Measurements from ENCODE around the gene PTMS.

PTMS gene

DNA sequence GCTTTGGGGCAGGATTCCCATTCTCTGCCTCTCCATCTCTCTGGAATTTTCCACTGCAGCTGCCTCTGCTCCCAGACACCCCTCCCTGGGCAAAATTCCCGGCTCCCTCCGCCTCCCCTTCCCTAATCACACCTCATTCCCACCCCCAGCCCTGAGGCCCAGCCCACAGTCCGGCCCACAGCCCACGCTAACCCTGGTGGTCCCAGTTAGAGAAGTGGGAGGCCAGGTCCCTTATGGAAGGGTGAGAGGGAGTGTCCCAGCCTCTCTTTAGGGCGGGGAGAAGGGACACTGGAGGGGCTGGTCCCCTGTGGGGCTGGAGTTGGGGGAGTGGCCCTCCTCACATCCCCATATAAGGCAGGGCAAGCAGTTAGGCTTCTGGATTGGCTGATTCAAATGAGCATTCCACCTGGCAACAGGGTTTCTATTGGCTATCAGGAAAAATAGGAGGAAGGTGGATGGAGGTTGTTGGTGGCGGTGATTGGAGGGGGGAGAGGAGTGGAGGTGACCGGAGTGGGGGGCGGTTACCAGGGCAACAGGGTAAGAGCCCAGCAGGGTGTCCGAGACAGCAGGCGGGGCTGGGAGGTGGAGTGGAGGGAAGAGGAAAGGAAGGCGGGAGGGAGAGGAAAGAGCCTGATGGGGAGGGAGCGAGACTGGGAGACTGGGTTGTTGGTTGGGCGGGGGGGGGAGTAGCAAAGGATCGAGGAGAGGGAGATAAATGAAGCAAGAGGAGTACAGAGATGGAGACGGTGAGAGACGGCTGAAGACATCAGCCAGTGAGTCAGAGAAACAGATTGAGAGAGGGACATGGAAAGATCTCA is 1.9 kb upstream of the PTMS start:
- peaks cover 30% of the 10 kb centered on the region for H3K36me3 Mint-ChIP-seq
- DNase-seq (ENCODE audit: low spot score in 2 of 2) (peak in 1 of 2 donors; percentile 85), ATAC-seq (peak; percentile 89)
- H3K4me3 Mint-ChIP-seq = peak overlapping the region; percentile 88
- peaks cover 42% of the 10 kb centered on the region for H3K4me1 Mint-ChIP-seq
- H3K27ac Mint-ChIP-seq = peak overlapping the region; percentile 74
- no peaks in the 10 kb centered on the region for H3K9me3 Mint-ChIP-seq

DNA sequence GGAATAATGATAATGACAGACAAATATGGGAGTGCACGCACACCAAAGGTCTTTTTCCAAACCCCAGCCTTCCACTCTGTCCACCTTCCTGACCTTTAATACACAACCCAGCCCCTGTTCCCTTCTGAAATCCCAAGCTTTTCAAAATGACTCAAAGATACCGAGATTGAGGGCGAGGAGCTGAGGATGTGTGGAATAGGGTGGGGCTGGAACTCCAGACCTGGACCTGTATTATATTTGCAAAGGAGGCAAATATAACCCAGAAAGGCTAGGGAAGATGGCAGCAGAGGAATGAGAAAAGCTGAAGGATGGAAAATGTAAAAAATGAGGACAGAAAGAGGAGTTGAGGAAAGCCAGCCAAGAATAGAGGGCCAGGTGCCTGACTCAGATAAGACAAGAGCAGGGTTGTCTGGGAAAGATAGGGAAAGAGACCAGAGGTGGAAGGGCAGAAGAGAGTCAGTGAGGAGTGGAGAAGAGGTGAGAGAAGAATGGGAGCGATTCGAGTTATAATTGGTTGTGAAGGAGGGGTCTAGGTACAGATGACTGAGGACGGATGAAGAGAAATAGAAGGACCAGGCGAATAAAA is 1.0 kb upstream of the PTMS start:
- DNase-seq (ENCODE audit: low spot score in 2 of 2) = no peak
- ATAC-seq = no peak
- H3K9me3 Mint-ChIP-seq = no peaks in the 10 kb centered on the region
- peak overlapping the region; percentile 20 for H3K27ac Mint-ChIP-seq
- H3K4me3 Mint-ChIP-seq = peak overlapping the region; percentile 88
- peaks cover 39% of the 10 kb centered on the region for H3K36me3 Mint-ChIP-seq
- H3K4me1 Mint-ChIP-seq = peaks cover 51% of the 10 kb centered on the region

DNA sequence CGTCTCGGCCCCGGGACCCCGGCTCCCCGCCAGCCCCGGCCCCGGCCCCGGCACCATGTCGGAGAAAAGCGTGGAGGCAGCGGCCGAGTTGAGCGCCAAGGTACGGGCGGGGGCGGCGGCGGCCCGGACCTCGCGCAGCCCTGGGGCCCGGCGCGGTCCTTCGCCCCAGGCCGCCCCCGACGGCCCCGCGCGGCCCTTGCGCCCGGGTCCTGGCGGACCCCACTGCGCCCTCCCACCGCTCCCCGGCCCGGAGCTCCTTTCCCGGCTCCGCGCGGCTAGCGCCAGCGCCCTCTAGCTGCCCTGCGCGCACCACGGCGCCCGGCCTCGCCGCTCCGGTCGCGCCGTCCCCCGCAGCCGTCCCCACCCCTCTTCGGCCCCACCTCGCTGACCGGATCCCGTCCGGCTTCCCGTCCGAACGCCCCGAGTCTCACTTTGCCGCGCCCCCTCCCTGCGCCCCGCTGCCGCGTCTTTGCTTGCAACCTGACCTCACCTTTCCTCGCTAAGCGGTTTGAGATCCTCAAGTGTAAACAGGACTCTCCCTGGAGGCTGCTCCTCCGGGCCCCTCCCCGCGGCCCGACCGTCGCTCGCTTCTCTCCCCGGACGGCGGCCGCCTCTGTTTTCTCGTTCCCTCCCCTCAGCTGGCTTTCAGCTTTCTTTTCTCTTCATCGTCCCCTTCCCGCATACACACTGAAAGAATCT is 637 bp downstream of the PTMS start:
- peak; percentile 50 to 81 for DNase-seq (ENCODE audit: low spot score in 2 of 2)
- peak overlapping the region; percentile 88 for H3K4me3 Mint-ChIP-seq
- peaks cover 55% of the 10 kb centered on the region for H3K36me3 Mint-ChIP-seq
- H3K27ac Mint-ChIP-seq = peak overlapping the region; percentile 93
- peak; percentile 71 for ATAC-seq
- H3K9me3 Mint-ChIP-seq = no peaks in the 10 kb centered on the region
- peaks cover 67% of the 10 kb centered on the region for H3K4me1 Mint-ChIP-seq

DNA sequence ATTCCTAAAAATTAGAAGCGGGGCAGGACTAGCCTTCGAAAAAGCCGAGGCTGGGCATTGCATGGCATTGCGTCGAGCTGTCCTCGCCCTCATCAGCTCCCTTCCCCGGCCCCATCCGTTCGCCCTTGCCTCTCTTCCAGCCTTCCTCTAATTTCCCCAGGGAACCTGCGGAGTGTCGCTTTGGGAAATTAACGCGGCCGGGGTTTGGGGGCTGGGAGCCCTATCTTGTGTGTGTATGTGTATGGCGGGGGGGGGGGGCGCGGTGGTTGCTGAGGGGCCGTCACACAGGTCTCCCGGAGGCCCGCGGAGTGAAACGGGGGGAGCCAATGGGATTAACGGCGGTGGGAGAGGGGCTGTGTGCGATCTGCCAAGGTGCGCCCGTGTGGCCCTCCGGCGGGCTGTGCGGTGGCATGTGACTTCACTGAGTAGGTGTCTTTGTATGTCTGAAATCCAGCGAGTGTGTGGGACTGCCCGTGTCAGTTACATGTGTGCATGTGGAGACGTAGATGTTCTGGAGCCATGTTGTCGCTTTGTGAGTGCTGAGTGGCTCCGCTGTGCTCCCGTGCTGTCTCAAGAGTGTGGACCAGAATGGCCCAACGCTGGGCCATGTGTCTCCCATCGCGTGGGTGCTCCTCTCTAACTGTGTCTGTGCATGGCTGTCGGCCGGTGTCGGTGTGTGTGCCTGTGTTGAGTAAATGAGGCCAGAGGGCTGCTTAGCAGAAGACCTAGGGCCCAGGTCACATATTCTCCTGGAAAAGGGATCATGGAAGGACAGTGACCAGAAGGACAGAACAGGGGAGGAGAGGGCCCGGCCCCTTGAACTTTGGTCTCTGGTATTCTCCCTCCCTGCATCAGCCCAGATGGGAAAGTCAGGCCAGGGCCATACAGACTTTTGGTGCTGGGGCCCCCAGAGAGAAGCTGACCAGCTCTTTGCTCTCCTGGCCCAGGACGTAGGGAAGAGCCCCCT is 1.5 kb downstream of the PTMS start:
- H3K9me3 Mint-ChIP-seq = no peaks in the 10 kb centered on the region
- peak overlapping the region; percentile 93 for H3K27ac Mint-ChIP-seq
- H3K36me3 Mint-ChIP-seq = peaks cover 64% of the 10 kb centered on the region
- no peak for DNase-seq (ENCODE audit: low spot score in 2 of 2)
- peaks cover 72% of the 10 kb centered on the region for H3K4me1 Mint-ChIP-seq
- peak overlapping the region; percentile 88 for H3K4me3 Mint-ChIP-seq
- ATAC-seq = no peak

DNA sequence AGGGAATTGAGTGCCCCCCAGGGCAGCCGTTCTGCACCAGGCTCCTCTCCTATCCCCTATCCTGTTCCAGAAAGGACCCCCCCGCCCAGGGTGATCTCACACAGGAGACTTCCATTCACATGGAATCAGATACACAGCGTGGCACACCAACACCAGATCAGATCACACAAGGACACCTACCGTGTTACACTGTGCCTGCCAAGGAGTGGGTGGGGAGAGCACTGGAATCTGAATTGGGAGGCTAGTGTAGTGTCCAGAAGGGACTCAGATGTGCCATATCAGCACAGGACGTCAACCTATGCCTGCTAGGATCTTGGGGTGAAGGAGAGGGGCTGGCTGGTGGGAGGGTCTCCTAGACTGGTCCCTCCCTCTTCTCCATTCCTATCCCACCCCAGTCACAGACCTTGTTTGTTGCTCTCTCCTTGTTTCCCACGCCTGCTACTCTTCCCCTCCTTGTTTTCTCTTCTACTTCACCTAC is 2.3 kb downstream of the PTMS start:
- peaks cover 72% of the 10 kb centered on the region for H3K4me1 Mint-ChIP-seq
- H3K9me3 Mint-ChIP-seq = no peaks in the 10 kb centered on the region
- no peak for ATAC-seq
- H3K36me3 Mint-ChIP-seq = peaks cover 72% of the 10 kb centered on the region
- DNase-seq (ENCODE audit: low spot score in 2 of 2) = no peak
- H3K4me3 Mint-ChIP-seq = peak overlapping the region; percentile 88
- peak overlapping the region; percentile 94 for H3K27ac Mint-ChIP-seq

DNA sequence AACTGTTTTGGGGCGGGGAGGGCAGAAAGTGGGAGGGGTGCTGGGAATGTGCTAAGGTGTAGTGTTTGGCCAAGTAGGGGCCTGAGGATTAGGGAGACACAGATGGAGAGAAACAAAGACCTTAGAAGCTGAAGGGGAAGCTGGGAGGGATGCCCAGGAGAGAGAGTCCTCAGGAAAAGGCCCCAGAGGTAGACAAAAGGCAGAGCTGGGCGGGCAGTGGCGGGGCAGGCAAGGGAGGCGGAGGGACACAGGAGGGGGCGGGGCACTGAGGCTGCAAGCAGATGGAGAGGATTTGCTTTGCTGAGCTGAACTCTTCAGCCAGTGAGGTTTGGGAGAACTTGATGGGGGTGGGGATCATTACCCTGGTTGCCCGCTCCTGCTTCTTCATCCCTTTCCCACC is 2.8 kb downstream of the PTMS start:
- peak overlapping the region; percentile 94 for H3K27ac Mint-ChIP-seq
- peaks cover 71% of the 10 kb centered on the region for H3K4me1 Mint-ChIP-seq
- DNase-seq (ENCODE audit: low spot score in 2 of 2) (no peak), ATAC-seq (no peak)
- peaks cover 76% of the 10 kb centered on the region for H3K36me3 Mint-ChIP-seq
- no peaks in the 10 kb centered on the region for H3K9me3 Mint-ChIP-seq
- H3K4me3 Mint-ChIP-seq = peak overlapping the region; percentile 88

DNA sequence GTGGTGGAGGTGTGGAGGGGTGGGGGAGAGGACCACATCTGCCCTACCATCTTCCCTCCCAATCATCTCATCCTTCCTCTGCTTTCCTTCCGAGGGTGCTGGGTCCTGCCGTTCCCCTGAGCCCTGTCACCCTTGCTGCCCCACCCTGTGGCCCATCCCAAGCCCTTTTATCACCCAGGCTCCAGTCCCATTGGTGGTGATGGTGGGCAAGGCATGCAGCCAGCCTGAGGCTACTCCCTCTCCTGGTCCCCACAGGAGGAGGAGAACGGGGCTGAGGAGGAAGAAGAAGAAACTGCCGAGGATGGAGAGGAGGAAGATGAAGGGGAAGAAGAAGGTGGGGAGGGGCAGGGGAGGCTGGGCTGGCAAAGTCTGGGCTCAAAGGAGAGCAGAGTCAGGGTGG is 3.5 kb downstream of the PTMS start:
- Mint-ChIP-seq H3K4me3 (peak overlapping the region; percentile 88), H3K36me3 (peaks cover 82% of the 10 kb centered on the region), H3K9me3 (no peaks in the 10 kb centered on the region), H3K27ac (peak overlapping the region; percentile 94), H3K4me1 (peaks cover 71% of the 10 kb centered on the region)
- no peak for ATAC-seq
- no peak for DNase-seq (ENCODE audit: low spot score in 2 of 2)

DNA sequence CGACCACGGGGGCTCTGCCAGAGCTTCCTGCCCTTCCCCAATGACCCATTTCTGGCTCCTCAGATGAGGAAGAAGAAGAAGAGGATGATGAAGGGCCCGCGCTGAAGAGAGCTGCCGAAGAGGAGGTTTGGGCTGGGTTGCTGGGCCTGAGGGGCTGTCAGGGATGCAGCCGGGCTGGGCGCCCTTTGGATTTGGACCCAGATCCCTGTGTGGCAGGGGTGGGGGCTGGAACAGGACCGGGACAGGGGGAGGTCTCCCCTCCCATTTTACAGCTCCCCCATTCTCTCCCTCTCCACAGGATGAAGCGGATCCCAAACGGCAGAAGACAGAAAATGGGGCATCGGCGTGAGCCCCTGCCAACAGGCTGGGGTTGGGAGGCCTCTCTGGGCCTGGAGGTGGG is 3.9 kb downstream of the PTMS start:
- H3K27ac Mint-ChIP-seq = peak overlapping the region; percentile 94
- H3K9me3 Mint-ChIP-seq = no peaks in the 10 kb centered on the region
- peak overlapping the region; percentile 88 for H3K4me3 Mint-ChIP-seq
- ATAC-seq = no peak
- peaks cover 87% of the 10 kb centered on the region for H3K36me3 Mint-ChIP-seq
- H3K4me1 Mint-ChIP-seq = peaks cover 71% of the 10 kb centered on the region
- no peak for DNase-seq (ENCODE audit: low spot score in 2 of 2)

DNA sequence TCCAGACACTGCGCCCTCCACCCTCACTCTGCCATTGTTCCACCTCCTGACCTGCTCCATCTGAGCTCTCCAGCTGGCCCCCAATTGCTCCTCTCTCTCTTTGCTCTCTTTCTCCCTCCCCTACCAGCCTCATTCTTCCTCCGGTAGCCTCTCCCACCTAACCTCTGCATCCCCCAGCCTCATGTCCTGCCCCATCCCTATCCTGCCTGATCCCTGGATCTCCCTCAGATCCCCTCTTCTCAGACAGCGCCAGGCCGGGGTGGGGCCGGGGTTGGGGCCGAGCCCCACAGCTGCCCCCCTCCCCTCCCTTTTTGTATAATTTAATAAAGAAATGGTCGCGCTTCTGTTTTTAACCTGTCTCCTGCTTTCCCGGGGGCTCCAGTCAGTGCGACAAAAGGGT is 4.4 kb downstream of the PTMS start:
- Mint-ChIP-seq H3K4me3 (peak overlapping the region; percentile 88), H3K27ac (peak overlapping the region; percentile 94), H3K9me3 (no peaks in the 10 kb centered on the region), H3K36me3 (peaks cover 92% of the 10 kb centered on the region), H3K4me1 (peaks cover 71% of the 10 kb centered on the region)
- DNase-seq (ENCODE audit: low spot score in 2 of 2) (no peak), ATAC-seq (no peak)

DNA sequence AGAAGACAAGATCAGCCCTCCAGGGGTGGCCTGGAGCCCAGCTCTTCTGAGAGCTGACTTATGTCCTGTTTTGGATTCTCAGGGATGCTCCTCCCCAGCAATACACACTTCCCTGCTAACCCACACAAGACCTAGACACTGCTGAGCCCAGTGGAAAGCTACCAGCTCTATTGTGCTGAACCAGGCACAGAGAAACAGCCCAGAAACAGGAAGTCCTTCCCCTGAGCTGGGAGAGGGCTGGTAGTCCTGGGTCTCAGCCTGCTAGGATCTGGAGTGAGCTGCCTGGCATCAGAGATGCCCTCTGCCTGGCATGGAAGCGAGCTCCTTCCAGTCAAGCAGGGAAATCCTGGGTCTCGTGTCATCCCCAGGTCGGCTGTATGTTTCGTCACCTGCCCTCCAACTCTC is 4.9 kb downstream of the PTMS start:
- Mint-ChIP-seq H3K27ac (peak overlapping the region; percentile 94), H3K4me1 (peaks cover 74% of the 10 kb centered on the region), H3K9me3 (no peaks in the 10 kb centered on the region), H3K4me3 (peak overlapping the region; percentile 88), H3K36me3 (peaks cover 92% of the 10 kb centered on the region)
- DNase-seq (ENCODE audit: low spot score in 2 of 2) = no peak
- no peak for ATAC-seq

DNA sequence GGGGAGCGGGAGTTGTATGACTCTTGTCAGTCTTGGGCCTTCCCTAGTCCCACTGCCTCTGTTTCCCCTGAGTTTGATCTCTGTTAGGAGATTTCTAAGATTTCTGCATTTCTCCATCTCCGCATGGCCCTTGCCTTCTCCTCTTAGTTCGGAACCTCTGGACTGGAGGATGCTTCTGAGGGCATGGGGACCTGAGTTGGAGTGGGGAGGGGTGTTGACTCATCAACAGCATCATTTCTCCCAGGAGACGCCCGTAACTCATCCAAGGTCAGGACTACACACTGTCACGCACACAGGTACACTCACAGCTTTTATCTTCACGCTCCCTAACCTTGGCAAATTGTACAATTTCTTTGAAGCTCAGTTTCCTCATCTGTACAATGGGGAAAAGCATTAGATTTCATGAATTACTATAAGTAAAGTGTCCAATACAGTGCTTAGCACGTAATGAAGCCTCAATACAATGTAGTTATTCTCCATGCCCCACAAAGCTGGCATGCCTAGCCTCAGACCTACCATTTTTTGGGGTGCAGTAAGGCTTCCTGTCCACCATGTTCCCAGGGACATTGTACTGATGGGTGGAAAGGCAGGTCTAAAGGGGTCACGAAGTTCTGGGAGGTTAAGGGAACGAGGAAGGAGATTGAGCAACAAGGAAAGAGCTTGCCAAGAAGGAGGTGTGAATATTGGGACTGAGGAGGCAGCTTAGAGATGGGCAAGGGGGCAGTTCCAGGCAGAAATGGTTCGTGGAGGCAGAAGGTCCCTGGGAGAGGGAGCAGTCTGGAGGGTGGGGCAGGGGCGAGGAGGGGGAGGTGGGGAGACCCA is 5.6 kb downstream of the PTMS start:
- ATAC-seq (no peak), DNase-seq (ENCODE audit: low spot score in 2 of 2) (no peak)
- H3K4me1 Mint-ChIP-seq = peaks cover 80% of the 10 kb centered on the region
- H3K36me3 Mint-ChIP-seq = peaks cover 97% of the 10 kb centered on the region
- H3K4me3 Mint-ChIP-seq = peak overlapping the region; percentile 88
- H3K9me3 Mint-ChIP-seq = no peaks in the 10 kb centered on the region
- peak overlapping the region; percentile 94 for H3K27ac Mint-ChIP-seq

DNA sequence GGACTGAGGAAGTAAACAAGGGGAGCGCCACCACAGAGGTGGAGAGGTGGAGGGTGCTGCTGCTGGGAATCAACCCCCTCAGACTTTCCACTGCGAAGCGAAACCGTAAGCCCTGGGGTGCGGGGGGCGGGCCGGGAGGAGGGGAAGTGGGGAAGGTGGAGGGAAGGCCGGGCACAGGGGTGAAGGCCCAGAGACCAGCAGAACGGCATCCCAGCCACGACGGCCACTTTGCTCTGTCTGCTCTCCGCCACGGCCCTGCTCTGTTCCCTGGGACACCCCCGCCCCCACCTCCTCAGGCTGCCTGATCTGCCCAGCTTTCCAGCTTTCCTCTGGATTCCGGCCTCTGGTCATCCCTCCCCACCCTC is 6.2 kb downstream of the PTMS start, which contains the start of gene LAG3:
Gene LAG3, plus strand, starts transcription at position 190 of the 365 bp plus-strand sequence. CDS start 333 bp downstream, outside the sequence.
- peak in 1 of 2 donors; percentile 80 for DNase-seq (ENCODE audit: low spot score in 2 of 2)
- peak within 1 kb of the TSS; percentile 94 for H3K27ac Mint-ChIP-seq
- peaks cover 84% of the 10 kb centered on the region for H3K4me1 Mint-ChIP-seq
- peak within 1 kb of the TSS; percentile 88 for H3K4me3 Mint-ChIP-seq
- peak; percentile 47 for ATAC-seq
- H3K36me3 Mint-ChIP-seq = peaks cover 98% of the 10 kb centered on the region
- no peaks in the 10 kb centered on the region for H3K9me3 Mint-ChIP-seq

DNA sequence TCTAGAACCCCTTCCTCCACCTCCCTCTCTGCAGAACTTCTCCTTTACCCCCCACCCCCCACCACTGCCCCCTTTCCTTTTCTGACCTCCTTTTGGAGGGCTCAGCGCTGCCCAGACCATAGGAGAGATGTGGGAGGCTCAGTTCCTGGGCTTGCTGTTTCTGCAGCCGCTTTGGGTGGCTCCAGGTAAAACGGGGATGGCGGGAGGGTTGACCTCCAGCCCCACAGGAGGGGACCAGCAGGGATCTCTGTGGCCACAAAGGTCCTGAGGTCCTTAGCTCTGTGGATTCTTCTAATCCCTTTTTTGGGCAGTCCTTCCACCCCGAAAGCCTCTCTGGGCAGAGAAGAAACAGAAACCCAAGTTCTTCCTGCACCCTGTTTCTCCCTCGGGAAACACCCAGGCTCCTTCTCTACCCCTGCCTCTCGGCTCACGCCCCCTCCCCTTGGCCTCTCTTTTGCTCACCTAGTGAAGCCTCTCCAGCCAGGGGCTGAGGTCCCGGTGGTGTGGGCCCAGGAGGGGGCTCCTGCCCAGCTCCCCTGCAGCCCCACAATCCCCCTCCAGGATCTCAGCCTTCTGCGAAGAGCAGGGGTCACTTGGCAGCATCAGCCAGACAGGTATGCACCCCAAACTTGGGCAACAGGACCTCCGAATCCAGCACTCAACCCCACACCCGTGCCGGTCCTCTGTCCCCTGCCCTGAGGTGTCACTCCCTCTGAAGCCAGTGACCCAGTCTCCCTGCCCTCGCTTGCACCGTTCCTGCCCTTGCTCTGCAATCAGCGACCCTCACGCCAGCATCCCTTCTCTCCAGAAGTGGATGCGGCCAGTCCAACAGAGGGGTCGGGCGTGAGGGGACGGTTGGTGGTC is 6.8 kb downstream of the PTMS start:
- DNase-seq (ENCODE audit: low spot score in 2 of 2) = no peak
- Mint-ChIP-seq H3K4me3 (peak overlapping the region; percentile 88), H3K9me3 (no peaks in the 10 kb centered on the region), H3K36me3 (peaks cover 98% of the 10 kb centered on the region), H3K27ac (peak overlapping the region; percentile 94), H3K4me1 (peaks cover 84% of the 10 kb centered on the region)
- no peak for ATAC-seq
